NCI-H187 (cell line): ENCODE results near the gene WNK1.
"Not testable (repeated sequence)": the region's sequence is repeated elsewhere in the genome, so short reads cannot be mapped to it uniquely, and the experiment has no call there.

Experiments
- DNase-seq, 2 experiments: peaks; one replicate each; lab custom pipeline; 2025; lab: John Stamatoyannopoulos, UW

WNK1 gene

GRCh38 chr12:817941-818600, 65.7 kb downstream of the WNK1 start:
- DNase-seq, result no peak

GRCh38 chr12:818733-819132, 66.4 kb downstream of the WNK1 start:
- no peak for DNase-seq

DNA sequence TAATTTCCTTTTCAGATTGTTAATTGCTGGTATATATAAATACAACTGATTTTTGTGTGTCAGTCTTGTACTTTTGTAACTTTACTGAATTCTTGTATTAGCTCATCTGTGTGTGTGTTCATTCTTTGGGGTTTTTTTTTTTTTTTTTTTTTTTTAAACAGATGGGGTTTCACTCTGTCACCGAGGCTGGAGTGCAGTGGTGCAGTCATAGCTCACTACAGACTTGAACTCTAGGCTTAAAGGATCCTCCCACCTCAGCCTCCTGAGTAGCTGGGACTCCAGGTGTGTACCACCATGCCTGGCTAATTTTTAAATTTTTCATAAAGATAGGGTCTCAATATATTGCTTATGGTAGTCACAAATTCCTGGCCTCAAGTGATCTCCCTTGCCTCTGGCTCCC, 68.0 kb downstream of the WNK1 start:
- DNase-seq, result no peak

- DNase-seq, result no peak
Observed at GRCh38 chr12:823028-823698, 70.8 kb downstream of the WNK1 start.

GRCh38 chr12:826331-826730, 74.0 kb downstream of the WNK1 start:
- DNase-seq, result no peak

- DNase-seq, result no peak
Observed at GRCh38 chr12:828726-829395, 76.5 kb downstream of the WNK1 start.

DNA sequence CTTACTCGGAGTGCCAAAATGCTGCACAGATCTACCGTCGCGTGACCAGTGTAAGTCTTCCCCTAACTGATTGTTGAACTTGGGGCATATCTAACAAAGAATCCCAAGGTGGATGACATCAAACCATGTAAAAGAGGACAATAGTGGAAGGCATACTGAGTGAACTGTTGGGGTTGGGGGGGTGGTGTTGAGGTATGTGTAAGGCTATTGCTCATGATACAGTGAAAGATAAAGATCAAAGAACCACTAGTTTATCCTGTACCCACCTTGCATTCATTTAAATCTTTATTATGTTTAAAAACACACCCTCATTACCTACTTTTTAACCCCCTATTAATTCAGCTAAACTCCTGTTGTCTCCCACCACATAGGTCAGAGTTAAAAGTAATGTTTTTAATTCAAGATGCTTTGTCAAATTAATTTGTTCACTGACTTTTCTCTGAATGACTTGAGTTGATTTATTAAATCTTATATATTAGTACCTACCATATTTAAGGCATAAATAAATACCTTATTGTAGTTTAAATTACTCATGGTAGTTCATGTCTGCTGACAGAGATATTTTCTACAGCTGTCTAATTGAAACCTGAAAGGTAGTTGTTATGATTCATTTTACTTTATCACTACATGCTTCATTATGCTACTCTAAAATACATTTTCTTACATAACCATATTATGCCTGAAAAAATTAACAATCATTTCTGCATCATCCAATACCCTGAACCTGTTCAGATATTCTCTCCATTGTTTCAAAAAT, 77.9 kb downstream of the WNK1 start:
- no peak for DNase-seq

DNA sequence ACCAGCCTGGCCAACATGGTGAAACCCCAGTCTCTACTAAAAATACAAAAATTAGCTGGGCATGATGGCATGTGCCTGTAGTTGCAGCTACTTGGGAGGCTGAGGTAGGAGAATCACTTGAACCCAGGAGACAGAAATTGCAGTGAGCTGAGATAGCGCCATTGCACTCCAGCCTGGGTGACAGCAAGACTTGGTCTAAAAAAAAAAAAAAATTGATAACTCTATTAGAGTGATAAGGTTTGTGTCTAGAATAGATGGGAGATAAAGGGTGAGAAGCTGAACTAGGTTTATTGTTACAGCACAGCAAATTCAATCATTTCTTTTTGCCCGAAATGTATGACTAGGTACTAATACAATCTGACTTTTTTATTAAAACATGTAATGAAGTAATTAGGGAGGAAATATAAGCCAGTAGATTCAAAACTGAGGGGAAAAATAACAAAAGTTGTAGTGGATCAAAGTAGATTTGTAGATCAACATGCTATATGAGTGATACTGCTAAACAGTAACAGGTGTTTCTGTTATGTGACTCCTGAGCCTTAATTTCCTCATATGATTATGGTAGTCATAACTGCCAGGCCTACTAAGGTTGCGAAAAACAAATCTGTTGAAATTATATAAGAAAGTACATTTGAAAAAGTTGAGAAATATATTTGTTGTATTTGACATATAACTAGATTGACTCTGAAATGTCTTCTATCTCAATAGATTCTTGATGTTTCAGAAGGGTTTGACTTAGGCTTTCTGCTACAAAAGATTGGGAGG, 83.6 kb downstream of the WNK1 start:
- DNase-seq, result no peak

GRCh38 chr12:836952-837351, 84.6 kb downstream of the WNK1 start:
- DNase-seq, result no peak

- no peak for DNase-seq
Observed at GRCh38 chr12:837548-837947, 85.2 kb downstream of the WNK1 start.

DNA sequence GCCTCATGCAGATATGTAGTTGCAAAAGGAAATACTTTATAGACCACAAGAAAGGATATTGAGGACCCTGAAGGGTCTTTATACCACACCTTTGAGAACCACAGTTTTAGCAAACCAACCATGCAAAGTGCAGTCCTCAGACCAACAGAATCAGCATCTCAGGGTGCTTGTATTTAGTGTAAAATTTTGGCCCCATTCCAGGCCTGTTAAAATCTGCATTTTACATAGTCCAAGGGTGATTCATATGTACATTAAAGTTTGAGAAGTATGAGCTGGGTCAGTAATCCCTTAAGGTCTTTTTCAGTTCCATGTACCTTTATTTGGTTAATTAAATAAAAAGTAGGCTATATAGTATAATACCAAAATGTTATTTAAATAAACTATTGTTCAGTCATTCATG, 91.2 kb downstream of the WNK1 start:
- no peak for DNase-seq

DNA sequence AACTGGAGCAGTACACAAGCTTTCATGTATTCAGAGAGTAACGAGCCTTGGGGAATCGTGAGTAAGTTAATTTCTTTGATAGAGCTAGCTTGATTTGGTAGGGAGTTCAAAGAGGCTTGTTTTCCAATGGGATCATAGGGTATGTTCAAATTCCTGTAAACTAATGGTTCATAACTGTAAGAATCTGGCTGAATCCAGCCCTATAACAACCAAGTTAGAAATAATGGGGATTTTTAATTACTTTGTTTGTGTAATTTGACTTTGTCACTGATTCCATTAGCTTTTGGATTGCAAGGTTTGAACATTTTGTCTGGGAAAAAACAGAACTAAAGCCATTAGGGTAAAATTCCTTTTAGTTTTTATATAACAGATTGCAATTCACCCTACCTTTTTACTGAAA, 94.0 kb downstream of the WNK1 start:
- no peak for DNase-seq

GRCh38 chr12:848173-848865, 95.9 kb downstream of the WNK1 start:
- no peak for DNase-seq

DNA sequence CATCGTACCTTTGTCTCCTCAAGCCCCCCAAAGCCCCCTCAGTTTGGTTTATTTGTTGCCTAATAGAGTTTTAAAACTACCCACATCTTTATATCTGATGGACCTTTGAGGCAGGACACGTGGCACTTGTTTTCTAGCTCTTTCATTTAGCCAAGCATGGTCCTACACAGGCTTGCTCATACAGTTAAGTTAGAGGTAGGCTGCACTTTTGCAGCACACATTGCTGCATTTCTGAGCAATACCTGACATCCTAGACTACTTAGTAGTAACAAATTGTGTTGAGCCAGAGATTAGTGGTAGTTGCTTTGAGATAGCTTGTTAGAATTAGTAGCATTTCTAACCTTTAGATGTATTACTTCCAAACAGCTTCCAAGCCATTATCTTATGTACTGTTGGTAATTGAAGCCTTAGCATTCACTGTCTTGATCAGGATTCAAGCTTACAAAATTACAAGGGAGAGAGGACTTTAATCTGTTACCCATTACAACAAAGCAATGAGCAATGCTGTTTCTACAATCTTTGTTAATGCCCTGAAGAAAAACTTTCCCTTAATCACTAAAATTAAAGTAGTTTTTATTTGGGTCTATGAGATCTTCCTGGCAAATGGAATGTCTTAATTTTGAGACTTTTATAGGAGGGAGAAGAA, 96.6 kb downstream of the WNK1 start:
- no peak for DNase-seq

- not testable (repeated sequence) for DNase-seq
Observed at GRCh38 chr12:849733-850437, 97.5 kb downstream of the WNK1 start.

DNA sequence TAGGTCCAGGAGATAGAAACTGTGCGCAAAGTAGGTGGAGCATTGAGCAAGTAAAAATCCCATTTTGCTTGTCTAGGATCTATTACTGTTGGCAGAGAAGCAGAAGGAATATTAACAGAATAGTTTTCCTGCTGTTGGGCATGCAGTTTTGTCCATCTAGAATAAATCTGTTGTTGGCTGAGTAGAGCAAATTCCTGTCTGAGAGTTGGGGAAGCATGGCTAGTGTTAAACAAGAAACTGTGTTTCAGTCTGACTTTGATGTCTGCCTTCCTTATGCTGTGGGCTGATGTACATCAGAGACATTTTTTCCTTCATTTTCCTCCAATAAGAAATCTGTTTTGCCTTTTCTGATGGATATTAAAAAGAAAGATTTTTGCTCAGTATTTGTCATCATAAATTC, 99.0 kb downstream of the WNK1 start:
- DNase-seq, result no peak

- no peak for DNase-seq
Observed at GRCh38 chr12:851913-852312, 99.5 kb downstream of the WNK1 start.

- no peak for DNase-seq
Observed at GRCh38 chr12:852864-853263, 100.5 kb downstream of the WNK1 start.

DNA sequence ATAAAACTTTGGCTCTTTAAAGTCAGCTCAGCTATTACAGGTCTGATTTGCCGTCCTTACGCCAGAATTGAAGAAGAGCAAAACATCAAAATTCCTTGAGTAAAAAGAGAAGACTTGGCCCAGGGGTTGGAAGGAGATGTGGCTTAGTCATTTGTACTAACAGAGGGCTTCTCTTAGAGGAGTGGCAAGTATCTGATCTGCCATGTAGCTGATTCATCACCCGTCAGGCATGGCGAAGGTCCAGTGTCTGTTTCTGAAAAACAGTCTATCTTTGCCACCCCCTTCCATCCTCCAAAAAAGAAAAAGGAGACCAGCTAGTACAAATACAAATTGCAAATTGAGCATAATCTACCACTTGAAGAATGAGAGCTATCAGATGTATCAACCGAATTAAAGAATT, 105.2 kb downstream of the WNK1 start:
- DNase-seq, result no peak

DNA sequence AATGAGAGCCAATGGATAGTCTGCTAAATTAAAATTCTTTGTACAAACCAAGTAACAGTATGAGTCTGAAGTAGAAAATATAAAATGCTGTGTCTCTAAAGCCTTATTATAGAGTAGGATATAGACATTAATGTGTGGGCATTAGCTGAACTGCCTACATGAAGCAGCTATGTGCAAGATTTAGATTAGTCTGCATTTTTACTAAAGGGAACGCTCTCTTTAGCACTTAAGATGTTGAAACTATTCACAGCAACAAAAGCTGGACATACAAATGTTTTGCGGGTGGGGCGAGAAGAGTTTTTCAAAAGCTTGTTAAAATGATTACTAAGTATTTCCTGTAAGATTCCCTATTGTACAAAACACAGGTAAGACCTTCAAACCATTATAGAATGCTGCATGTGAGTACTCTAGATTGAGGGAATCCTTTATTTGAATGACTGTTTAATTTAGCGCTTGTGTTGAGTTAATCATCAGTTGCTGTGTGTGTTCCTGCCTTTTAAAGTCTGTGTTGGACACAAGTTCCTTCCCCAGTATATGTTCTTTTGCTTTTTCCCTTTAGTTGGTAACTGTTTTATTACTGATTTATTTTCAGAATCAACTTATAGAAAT, 110.0 kb downstream of the WNK1 start:
- no peak for DNase-seq
